Fibroblast of the aortic adventitia (primary cell): Measurements from ENCODE around the gene MRPL17. TPM values are rescaled to one million over a fixed set of nuclear protein-coding genes. Genes with fewer than 3 reads are reported as not detected.
A peak's percentile ranks its signal among the peaks of the same experiment; 100 is the strongest.

Source experiments
- DNase-seq: peaks from one replicate; pipeline ENCODE4 v3.0.0-alpha.2; 2010; ENCODE audit warnings: low read depth
- H3K4me3 ChIP-seq: 2 replicates; pipeline ENCODE4 v1.5.1; 2011; ENCODE audit warnings: low read depth, mild to moderate bottlenecking, control low read depth, low read length, moderate library complexity
- total RNA-seq: library from RNA; depleted of rRNA; stranded (reverse); fragments of >200 nt; gene quantifications from 2 replicates; pipeline ENCODE4 v1.2.3, GENCODE V29; 2012; ENCODE audit warnings: low replicate concordance
- TF ChIP-seq, protein P1 (sequence below): IDR thresholded peaks from 2 replicates; pipeline ENCODE4 v1.5.1; 2011; ENCODE audit warnings: mild to moderate bottlenecking, low read length, control low read depth, inconsistent platforms; ENCODE audit not compliant: insufficient read depth

MRPL17 gene
- total RNA-seq, 1 donor, result 49.1 TPM

DNA sequence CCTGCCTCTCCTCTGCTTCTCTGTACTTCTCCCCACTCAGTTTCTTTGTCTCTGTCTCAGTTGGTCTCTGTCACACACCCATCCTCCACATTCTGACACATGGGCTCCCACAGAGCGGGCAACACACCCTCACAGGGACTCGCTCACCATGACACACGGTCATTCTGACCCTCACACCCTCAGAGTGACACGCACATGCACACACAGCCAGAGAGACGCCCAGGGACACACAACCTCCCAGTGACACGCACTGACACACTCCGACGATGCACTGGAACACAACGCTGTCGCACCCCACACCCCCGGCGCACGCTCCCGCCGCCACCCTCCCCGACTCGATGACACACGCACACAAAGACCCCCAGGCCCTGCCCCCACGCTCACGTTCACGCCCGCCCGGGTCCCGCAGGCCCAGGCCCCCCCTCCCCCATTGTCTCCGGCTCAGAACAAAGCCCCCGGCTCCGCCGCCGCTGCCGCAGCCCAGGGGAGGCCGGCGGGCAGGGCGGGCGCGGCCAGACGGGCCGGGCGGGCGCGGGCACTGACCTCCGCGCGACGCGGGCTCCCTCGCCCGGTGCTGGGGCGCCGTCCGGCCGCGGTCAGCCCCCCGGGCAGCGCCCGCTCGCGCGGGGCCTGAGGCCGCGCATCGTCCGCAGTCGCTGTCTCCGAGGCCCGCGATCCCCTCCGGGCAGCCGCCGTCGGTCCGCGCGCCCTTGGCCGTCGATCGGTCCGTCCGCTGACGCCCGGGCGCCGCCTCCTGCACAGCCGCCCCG, 27.9 kb downstream of the MRPL17 start:
- H3K4me3 ChIP-seq, result peak overlapping the region; percentile 55
- TF ChIP-seq, protein P1, sequence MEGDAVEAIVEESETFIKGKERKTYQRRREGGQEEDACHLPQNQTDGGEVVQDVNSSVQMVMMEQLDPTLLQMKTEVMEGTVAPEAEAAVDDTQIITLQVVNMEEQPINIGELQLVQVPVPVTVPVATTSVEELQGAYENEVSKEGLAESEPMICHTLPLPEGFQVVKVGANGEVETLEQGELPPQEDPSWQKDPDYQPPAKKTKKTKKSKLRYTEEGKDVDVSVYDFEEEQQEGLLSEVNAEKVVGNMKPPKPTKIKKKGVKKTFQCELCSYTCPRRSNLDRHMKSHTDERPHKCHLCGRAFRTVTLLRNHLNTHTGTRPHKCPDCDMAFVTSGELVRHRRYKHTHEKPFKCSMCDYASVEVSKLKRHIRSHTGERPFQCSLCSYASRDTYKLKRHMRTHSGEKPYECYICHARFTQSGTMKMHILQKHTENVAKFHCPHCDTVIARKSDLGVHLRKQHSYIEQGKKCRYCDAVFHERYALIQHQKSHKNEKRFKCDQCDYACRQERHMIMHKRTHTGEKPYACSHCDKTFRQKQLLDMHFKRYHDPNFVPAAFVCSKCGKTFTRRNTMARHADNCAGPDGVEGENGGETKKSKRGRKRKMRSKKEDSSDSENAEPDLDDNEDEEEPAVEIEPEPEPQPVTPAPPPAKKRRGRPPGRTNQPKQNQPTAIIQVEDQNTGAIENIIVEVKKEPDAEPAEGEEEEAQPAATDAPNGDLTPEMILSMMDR, result no peak
- DNase-seq, result no peak

DNA sequence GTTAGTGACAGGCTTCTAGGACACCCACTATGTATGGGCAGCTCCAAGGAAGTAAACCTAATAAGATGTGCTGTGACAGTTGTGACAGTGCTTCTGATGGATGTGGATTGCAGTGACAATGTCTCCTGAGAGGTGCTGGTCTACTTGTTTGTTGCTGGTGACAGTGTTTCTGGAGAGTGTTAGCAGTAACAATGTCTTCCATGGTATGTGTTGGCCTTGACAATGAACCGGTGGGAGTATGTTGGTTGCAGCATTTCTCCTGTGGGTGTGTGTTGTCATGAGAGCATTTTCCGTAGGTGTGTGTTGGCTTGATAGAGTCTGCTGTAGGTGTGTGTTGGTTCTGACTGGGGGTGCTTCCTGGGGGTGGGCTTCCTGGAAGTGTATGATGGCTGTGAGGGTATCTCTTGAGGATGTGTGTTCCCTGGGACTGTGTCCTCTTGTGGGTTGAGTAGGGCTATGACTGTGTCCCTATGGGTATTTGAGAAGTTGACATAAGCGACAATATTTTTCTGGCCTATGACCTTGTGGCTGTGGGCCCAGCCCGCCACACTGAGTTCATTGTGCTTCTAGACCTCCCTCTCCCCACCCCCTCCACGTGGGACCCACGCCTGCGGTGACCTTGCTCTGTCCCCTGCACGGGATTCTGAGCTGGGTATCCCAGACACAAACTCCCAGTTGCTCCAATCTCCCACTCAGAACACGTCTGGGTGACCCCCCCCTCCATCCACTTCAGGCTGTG, 28.7 kb downstream of the MRPL17 start:
- TF ChIP-seq, protein P1, result no peak
- DNase-seq, result no peak
- no peak overlapping the region for H3K4me3 ChIP-seq

DNA sequence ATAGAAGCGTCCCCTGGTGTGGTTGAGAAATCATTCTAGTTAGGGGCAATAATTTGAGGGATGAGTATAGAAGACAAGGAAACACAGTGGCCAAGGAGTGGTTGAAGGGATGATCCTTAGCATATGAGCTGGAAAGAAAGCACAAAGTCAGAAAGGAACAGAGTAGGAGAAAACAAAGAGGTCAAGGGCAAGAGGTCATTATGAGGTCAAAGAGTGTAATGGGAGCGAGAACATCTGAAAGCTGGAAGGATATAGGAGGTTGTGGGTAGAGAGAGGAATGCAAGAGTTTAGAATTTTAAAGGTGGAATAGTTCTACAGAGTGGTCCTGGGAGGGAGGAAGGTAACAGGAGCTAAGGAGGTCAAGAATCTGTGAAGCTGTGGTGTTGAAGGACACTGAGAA, 29.5 kb downstream of the MRPL17 start:
- H3K4me3 ChIP-seq, result no peak overlapping the region
- TF ChIP-seq, protein P1, result no peak
- no peak for DNase-seq

DNA sequence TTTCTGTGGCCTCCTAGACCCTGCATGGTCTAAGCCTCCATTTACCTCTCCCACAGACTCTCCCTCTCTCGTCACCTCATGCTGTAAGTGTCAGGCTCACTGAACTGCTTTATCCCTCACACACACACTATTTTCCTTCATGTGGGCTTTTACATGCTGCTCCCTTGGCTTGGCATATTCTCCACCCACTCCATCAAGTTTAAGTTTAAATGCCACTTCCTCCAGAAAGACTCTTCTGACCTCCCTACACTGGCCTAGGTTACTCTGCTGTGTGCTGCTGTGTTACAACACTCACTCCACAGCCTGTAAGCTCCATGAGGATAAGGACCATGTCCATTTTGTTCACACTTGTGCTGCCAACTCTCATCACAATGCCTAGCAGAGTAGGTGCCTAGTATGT, 30.0 kb downstream of the MRPL17 start:
- DNase-seq, result no peak
- H3K4me3 ChIP-seq, result no peak overlapping the region
- TF ChIP-seq, protein P1, result no peak

DNA sequence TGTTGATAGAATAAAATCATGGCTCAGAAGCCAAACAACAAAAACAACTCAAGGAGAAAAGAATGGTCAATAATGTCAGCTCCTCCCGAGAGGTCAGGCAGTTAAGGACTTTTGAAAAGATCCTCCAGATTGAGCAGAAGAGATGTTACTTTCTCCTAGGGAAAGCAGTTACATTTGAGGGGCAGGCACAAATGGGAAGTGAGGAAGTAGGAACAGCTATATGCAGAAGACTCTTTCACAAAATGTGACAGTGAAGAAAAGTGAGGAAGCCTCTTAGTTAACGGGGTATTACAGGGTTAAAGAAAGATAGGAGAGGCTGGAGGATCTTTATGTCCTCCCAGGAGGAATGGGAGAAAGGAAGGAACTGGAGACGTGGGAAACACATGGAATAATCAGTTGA, 31.0 kb downstream of the MRPL17 start:
- DNase-seq, result no peak
- TF ChIP-seq, protein P1, result no peak
- H3K4me3 ChIP-seq, result no peak overlapping the region

DNA sequence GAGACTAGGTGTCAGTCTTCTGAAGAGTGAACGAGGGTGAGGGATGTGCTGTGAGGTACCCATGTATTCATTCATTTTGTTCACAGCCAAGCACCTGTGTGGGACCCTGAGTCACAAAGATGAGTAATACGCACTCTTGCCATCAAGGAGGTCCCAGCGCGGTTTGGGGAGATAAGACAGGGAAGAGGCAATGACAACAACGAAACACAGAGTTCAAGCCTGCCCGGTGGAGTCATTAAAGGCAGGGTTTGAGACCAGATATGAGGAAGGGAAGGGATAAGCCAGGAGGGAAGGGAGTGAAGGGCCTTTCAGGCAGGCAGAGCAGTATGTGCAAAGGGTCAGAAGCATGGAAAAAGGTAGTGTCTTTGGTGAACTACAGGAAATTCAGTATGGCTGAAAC, 32.2 kb downstream of the MRPL17 start:
- TF ChIP-seq, protein P1, result no peak
- DNase-seq, result peak; percentile 37
- H3K4me3 ChIP-seq, result no peak overlapping the region
